ENCODE data around the gene SH3BP4.

GRCh38 chr2:235073868-235074413, 122.1 kb downstream of the SH3BP4 start:
- TF ChIP-seq CTCF (IDR thresholded peaks at IDR 0.05) (no peak), POLR2A (IDR thresholded peaks at IDR 0.05) (no peak)

Measured in Peyer's patch (tissue), 4 donors.